AG09309 (cell line): ENCODE measurements around the gene FLACC1.

Experiments
- DNase-seq: peaks from one replicate; pipeline ENCODE4 v3.0.0-alpha.2; 2010; ENCODE audit warnings: low read depth
- H3K4me3 ChIP-seq: 2 replicates; pipeline ENCODE4 v1.5.1; 2011; ENCODE audit warnings: mild to moderate bottlenecking, low read depth, low read length, moderate library complexity; ENCODE audit not compliant: control insufficient read depth
- TF ChIP-seq, protein P1 (sequence below): IDR thresholded peaks from 2 replicates; pipeline ENCODE4 v1.5.1; 2011; ENCODE audit warnings: mild to moderate bottlenecking, low read depth, low read length, inconsistent platforms; ENCODE audit not compliant: insufficient read depth, control insufficient read depth; ENCODE audit errors: missing control alignments

FLACC1 gene

DNA sequence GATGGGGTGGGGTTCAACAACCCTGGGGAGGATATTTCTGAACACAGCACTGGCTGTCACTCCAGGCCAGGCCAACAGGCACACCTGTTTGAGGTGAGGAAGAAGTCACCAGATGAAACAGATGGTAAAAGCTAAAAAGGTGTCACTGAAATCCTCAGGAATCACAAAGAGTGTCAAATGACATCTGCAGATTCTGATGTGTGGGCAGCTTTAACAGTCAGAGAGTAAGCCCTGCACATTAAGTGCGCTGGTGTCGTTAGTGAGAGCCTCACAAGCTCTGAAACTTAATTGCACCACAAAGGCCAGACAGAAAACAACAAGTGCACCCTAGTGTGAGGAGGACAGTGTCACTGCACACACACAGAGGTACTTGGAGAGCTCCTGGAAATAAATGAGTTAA is 13.6 kb downstream of the FLACC1 start:
- TF ChIP-seq, protein P1, sequence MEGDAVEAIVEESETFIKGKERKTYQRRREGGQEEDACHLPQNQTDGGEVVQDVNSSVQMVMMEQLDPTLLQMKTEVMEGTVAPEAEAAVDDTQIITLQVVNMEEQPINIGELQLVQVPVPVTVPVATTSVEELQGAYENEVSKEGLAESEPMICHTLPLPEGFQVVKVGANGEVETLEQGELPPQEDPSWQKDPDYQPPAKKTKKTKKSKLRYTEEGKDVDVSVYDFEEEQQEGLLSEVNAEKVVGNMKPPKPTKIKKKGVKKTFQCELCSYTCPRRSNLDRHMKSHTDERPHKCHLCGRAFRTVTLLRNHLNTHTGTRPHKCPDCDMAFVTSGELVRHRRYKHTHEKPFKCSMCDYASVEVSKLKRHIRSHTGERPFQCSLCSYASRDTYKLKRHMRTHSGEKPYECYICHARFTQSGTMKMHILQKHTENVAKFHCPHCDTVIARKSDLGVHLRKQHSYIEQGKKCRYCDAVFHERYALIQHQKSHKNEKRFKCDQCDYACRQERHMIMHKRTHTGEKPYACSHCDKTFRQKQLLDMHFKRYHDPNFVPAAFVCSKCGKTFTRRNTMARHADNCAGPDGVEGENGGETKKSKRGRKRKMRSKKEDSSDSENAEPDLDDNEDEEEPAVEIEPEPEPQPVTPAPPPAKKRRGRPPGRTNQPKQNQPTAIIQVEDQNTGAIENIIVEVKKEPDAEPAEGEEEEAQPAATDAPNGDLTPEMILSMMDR = no peak
- no peak overlapping the region for H3K4me3 ChIP-seq
- no peak for DNase-seq

DNA sequence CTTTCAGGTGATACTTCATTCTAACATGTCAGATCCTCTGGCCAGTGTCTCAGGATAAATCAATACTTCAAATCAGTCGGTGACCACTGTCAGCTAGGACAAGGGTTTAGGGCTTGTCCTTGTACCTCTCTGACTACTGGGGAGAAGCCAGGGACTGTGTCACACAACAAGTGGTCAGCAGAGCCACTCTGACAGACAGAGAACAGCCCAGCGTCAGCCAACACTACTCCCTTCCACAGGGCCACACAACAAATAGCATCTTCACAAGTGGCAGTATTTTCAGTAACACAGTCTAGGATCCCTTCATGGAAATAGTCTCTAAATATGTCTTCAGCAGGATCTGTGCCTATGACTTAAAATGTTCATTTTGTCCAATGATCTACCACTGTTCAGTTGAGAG is 14.2 kb downstream of the FLACC1 start:
- TF ChIP-seq, protein P1 = no peak
- no peak overlapping the region for H3K4me3 ChIP-seq
- no peak for DNase-seq

DNA sequence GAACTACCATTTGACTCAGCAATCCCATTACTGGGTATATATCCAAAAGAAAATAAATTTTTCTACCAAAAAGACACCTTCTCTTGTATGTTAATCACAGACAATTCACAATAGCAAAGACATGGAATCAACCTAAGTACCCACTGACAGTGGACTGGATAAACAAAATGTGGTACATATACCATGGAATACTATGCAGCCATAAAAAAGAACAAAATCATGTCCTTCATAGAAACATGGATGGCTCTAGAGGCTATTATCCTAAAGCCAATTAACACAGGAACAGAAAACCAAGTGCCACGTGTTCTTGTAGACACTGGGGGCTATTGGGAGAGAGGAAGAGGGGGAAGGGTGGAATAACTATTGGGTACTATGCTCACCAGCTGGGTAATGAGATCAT is 27.7 kb downstream of the FLACC1 start:
- TF ChIP-seq, protein P1 = no peak
- no peak overlapping the region for H3K4me3 ChIP-seq
- no peak for DNase-seq

DNA sequence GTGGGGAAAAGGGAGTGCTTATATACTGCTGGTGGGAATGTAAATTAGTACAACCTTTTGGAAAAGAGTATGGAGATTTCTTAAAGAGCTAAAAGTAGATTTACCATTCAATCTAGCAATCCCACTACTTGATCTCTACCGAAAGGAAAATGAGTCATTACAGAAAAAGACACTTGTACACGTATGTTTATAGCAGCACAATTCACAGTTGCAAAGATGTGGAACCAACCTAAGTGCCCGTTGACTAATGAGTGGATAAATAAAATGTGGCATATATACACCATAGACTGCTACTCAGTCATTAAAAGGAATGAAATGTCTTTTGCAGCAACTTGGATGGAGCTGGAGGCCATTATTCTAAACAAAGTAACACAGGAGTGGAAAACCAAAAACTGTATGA is 29.5 kb downstream of the FLACC1 start:
- H3K4me3 ChIP-seq = no peak overlapping the region
- DNase-seq = no peak
- TF ChIP-seq, protein P1 = no peak

DNA sequence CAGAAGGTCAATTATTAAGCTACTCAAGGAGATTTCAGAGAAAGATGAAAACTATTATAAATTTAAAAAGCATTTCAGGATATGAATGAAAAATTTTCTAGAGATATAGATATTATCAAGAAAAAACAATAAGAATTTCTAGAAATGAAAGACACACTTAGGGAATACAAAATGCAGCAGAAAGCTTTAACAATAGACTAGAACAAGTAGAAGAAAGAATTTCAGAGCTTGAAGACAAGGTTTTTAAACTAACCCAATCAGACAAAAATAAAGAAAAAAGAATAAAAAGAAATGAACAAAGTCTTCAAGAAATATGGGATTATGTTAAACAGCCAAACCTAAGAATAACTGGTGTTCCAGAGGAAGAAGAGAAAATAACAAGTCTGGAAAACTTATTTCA is 34.4 kb downstream of the FLACC1 start:
- TF ChIP-seq, protein P1 = no peak
- H3K4me3 ChIP-seq = no peak overlapping the region
- DNase-seq = no peak

DNA sequence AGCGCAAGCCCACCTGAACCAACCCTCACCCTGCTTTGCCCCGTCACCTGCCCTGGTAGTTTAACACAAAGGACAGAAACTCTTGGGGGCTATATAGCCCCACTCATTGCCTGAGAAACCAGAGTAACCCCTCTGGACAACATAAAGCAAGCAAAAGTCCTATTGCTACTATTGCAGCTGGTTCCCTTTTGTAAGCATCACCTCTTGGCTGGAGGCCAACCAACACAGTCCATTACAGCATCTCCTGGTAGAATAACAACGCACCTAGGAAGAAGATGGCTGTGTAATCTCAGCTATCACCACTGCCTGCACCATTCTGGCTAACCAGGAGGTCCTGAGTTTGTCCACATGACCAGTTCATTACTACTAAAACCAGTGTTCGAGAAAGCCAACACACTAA is 36.4 kb downstream of the FLACC1 start:
- DNase-seq = no peak
- TF ChIP-seq, protein P1 = no peak
- no peak overlapping the region for H3K4me3 ChIP-seq

DNA sequence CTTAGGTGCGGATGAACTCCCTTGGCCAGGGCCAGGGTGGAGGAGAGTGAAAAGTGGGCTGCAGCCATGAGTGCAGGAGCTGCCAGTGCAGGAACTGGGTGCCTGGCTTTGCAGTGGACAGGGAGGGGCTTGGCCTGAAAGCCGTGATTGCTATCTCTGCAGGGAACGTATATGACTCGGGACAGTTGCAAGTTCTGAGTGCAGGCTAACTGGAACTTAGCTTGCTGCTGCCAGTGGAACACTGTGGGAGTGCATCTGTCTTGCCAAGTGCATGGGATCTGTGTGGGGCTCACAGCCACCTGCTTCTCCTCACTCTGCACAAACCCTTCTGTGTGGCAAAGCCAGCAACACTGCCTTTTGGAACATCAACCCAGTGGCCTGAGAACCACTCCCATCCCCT is 36.9 kb downstream of the FLACC1 start:
- H3K4me3 ChIP-seq = no peak overlapping the region
- DNase-seq = no peak
- TF ChIP-seq, protein P1 = no peak
